ENCODE results near the gene TTLL8. TPM values are rescaled to one million over a fixed set of nuclear protein-coding genes. Genes with fewer than 3 reads are reported as not detected.

TTLL8 gene
- total and polyA plus RNA-seq, 4 experiments from 2014 or later, result not detected

GRCh38 chr22:50074551-50075530 lies 16.7 kb upstream of the TTLL8 start:
- Mint-ChIP-seq H3K36me3 (no peaks in the 10 kb centered on the region), H3K27me3 (peaks cover 3% of the 10 kb centered on the region in 2 donors), H3K27ac (no peak overlapping the region), H3K4me3 (no peak overlapping the region), H3K4me1 (no peaks in the 10 kb centered on the region), H3K9me3 (no peaks in the 10 kb centered on the region)
- no peaks in the 10 kb centered on the region for H3K27me3 ChIP-seq (ENCODE audit: insufficient read depth, low read length)
- DNase-seq, result no peak
- ChIA-PET POLR2A (ENCODE audit: partially characterized antibody) (no interaction called here), CTCF (ENCODE audit: partially characterized antibody) (interaction anchor here (1.1 kb wide), 1 partner anchor 9 kb away, joined by 3 read pairs; no protein-coding TSS in a partner anchor)
- H3K36me3 ChIP-seq (ENCODE audit: insufficient read depth, low read length), result no peaks in the 10 kb centered on the region
- no peaks in the 10 kb centered on the region for H3K9me3 ChIP-seq (ENCODE audit: control insufficient read depth in 1 of 2, low read length in 2 of 2)
- no peak overlapping the region for H3K4me3 ChIP-seq (ENCODE audit: low read length in 2 of 2)
- H3K4me1 ChIP-seq (ENCODE audit: insufficient read depth, low read length), result no peaks in the 10 kb centered on the region
- H3K27ac ChIP-seq (ENCODE audit: low read depth, low read length), result no peak overlapping the region
- intact Hi-C loops (cut with micrococcal nuclease), result no loop called here

GRCh38 chr22:50074056-50074455 lies 16.0 kb upstream of the TTLL8 start:
- no peak for DNase-seq
- Histone ChIP-seq H3K4me1 (ENCODE audit: insufficient read depth, low read length) (no peaks in the 10 kb centered on the region), H3K27me3 (ENCODE audit: insufficient read depth, low read length) (no peaks in the 10 kb centered on the region), H3K4me3 (ENCODE audit: low read length in 2 of 2) (no peak overlapping the region), H3K36me3 (ENCODE audit: insufficient read depth, low read length) (no peaks in the 10 kb centered on the region), H3K27ac (ENCODE audit: low read depth, low read length) (no peak overlapping the region), H3K9me3 (ENCODE audit: control insufficient read depth in 1 of 2, low read length in 2 of 2) (no peaks in the 10 kb centered on the region)
- intact Hi-C loops (cut with micrococcal nuclease), result no loop called here
- Mint-ChIP-seq H3K27ac (no peak overlapping the region), H3K9me3 (no peaks in the 10 kb centered on the region), H3K4me3 (no peak overlapping the region), H3K27me3 (peaks cover 3% of the 10 kb centered on the region in 2 donors), H3K4me1 (no peaks in the 10 kb centered on the region), H3K36me3 (no peaks in the 10 kb centered on the region)
- ChIA-PET CTCF (ENCODE audit: partially characterized antibody) (no interaction called here), POLR2A (ENCODE audit: partially characterized antibody) (no interaction called here)

- no peaks in the 10 kb centered on the region for H3K27me3 ChIP-seq (ENCODE audit: insufficient read depth, low read length)
- H3K36me3 ChIP-seq (ENCODE audit: insufficient read depth, low read length), result no peaks in the 10 kb centered on the region
- H3K9me3 ChIP-seq (ENCODE audit: control insufficient read depth in 1 of 2, low read length in 2 of 2), result no peaks in the 10 kb centered on the region
- H3K4me1 ChIP-seq (ENCODE audit: insufficient read depth, low read length), result no peaks in the 10 kb centered on the region
- DNase-seq, result no peak
- Mint-ChIP-seq H3K4me3 (no peak overlapping the region), H3K36me3 (no peaks in the 10 kb centered on the region), H3K9me3 (no peaks in the 10 kb centered on the region), H3K27ac (no peak overlapping the region), H3K27me3 (peaks cover 0 to 3% of the 10 kb centered on the region in 2 donors), H3K4me1 (no peaks in the 10 kb centered on the region)
- intact Hi-C loops (cut with micrococcal nuclease), result no loop called here
- H3K27ac ChIP-seq (ENCODE audit: low read depth, low read length), result no peak overlapping the region
- no peak overlapping the region for H3K4me3 ChIP-seq (ENCODE audit: low read length in 2 of 2)
- ChIA-PET POLR2A (ENCODE audit: partially characterized antibody) (no interaction called here), CTCF (ENCODE audit: partially characterized antibody) (interaction anchor here (1.4 kb wide), 1 partner anchor 43 kb away, joined by 3 read pairs; no protein-coding TSS in a partner anchor)
Measured at GRCh38 chr22:50072714-50073538, 14.8 kb upstream of the TTLL8 start.

- no peaks in the 10 kb centered on the region for H3K4me1 ChIP-seq (ENCODE audit: insufficient read depth, low read length)
- CTCF ChIA-PET (ENCODE audit: partially characterized antibody), result interaction anchor here (1.4 kb wide), 1 partner anchor 42 kb away, joined by 3 read pairs; no protein-coding TSS in a partner anchor
- Mint-ChIP-seq H3K27me3 (peaks cover 0 to 3% of the 10 kb centered on the region in 2 donors), H3K4me3 (no peak overlapping the region), H3K9me3 (no peaks in the 10 kb centered on the region), H3K36me3 (no peaks in the 10 kb centered on the region), H3K4me1 (no peaks in the 10 kb centered on the region), H3K27ac (no peak overlapping the region)
- H3K27ac ChIP-seq (ENCODE audit: low read depth, low read length), result no peak overlapping the region
- no peaks in the 10 kb centered on the region for H3K27me3 ChIP-seq (ENCODE audit: insufficient read depth, low read length)
- no peak for DNase-seq
- intact Hi-C loops (cut with micrococcal nuclease), result no loop called here
- no peaks in the 10 kb centered on the region for H3K36me3 ChIP-seq (ENCODE audit: insufficient read depth, low read length)
- no peak overlapping the region for H3K4me3 ChIP-seq (ENCODE audit: low read length in 2 of 2)
- no peaks in the 10 kb centered on the region for H3K9me3 ChIP-seq (ENCODE audit: control insufficient read depth in 1 of 2, low read length in 2 of 2)
- POLR2A ChIA-PET (ENCODE audit: partially characterized antibody), result no interaction called here
Measured at GRCh38 chr22:50072167-50072555, 14.1 kb upstream of the TTLL8 start.

- Histone ChIP-seq H3K9me3 (ENCODE audit: control insufficient read depth in 1 of 2, low read length in 2 of 2) (no peaks in the 10 kb centered on the region), H3K27ac (ENCODE audit: low read depth, low read length) (no peak overlapping the region), H3K4me1 (ENCODE audit: insufficient read depth, low read length) (no peaks in the 10 kb centered on the region), H3K4me3 (ENCODE audit: low read length in 2 of 2) (no peak overlapping the region), H3K27me3 (ENCODE audit: insufficient read depth, low read length) (no peaks in the 10 kb centered on the region), H3K36me3 (ENCODE audit: insufficient read depth, low read length) (no peaks in the 10 kb centered on the region)
- no peak overlapping the region for H3K27ac Mint-ChIP-seq
- H3K9me3 Mint-ChIP-seq, result no peaks in the 10 kb centered on the region
- H3K4me1 Mint-ChIP-seq, result no peaks in the 10 kb centered on the region
- no peak overlapping the region for H3K4me3 Mint-ChIP-seq
- peaks cover 0 to 2% of the 10 kb centered on the region in 2 donors for H3K27me3 Mint-ChIP-seq
- ChIA-PET POLR2A (ENCODE audit: partially characterized antibody) (no interaction called here), CTCF (ENCODE audit: partially characterized antibody) (interaction anchor here (1.4 kb wide), 1 partner anchor 41 kb away, joined by 3 read pairs; no protein-coding TSS in a partner anchor)
- intact Hi-C loops (cut with micrococcal nuclease), result no loop called here
- no peaks in the 10 kb centered on the region for H3K36me3 Mint-ChIP-seq
- no peak for DNase-seq
Measured at GRCh38 chr22:50071432-50072166, 13.5 kb upstream of the TTLL8 start.

- Histone ChIP-seq H3K27me3 (ENCODE audit: insufficient read depth, low read length) (no peaks in the 10 kb centered on the region), H3K9me3 (ENCODE audit: control insufficient read depth in 1 of 2, low read length in 2 of 2) (no peaks in the 10 kb centered on the region), H3K27ac (ENCODE audit: low read depth, low read length) (no peak overlapping the region), H3K36me3 (ENCODE audit: insufficient read depth, low read length) (no peaks in the 10 kb centered on the region), H3K4me3 (ENCODE audit: low read length in 2 of 2) (no peak overlapping the region), H3K4me1 (ENCODE audit: insufficient read depth, low read length) (no peaks in the 10 kb centered on the region)
- ChIA-PET CTCF (ENCODE audit: partially characterized antibody) (no interaction called here), POLR2A (ENCODE audit: partially characterized antibody) (no interaction called here)
- Mint-ChIP-seq H3K27ac (peak overlapping the region in 1 of 7 donors; percentile 42), H3K36me3 (no peaks in the 10 kb centered on the region), H3K4me1 (no peaks in the 10 kb centered on the region), H3K9me3 (no peaks in the 10 kb centered on the region), H3K27me3 (no peaks in the 10 kb centered on the region), H3K4me3 (no peak overlapping the region)
- DNase-seq, result no peak
- intact Hi-C loops (cut with micrococcal nuclease), result no loop called here
Measured at GRCh38 chr22:50070366-50070765, 12.3 kb upstream of the TTLL8 start.

- no peak for DNase-seq
- CTCF ChIA-PET (ENCODE audit: partially characterized antibody), result no interaction called here
- Mint-ChIP-seq H3K9me3 (peaks cover 0 to 2% (median 0%) of the 10 kb centered on the region in 8 donors), H3K4me1 (no peaks in the 10 kb centered on the region), H3K27ac (no peak overlapping the region), H3K27me3 (peaks cover 0 to 2% of the 10 kb centered on the region in 2 donors), H3K36me3 (no peaks in the 10 kb centered on the region), H3K4me3 (no peak overlapping the region)
- POLR2A ChIA-PET (ENCODE audit: partially characterized antibody), result no interaction called here
- no peak overlapping the region for H3K4me3 ChIP-seq (ENCODE audit: low read length in 2 of 2)
- intact Hi-C loops (cut with micrococcal nuclease), result no loop called here
- H3K36me3 ChIP-seq (ENCODE audit: insufficient read depth, low read length), result no peaks in the 10 kb centered on the region
- H3K4me1 ChIP-seq (ENCODE audit: insufficient read depth, low read length), result no peaks in the 10 kb centered on the region
- no peaks in the 10 kb centered on the region for H3K27me3 ChIP-seq (ENCODE audit: insufficient read depth, low read length)
- H3K9me3 ChIP-seq (ENCODE audit: control insufficient read depth in 1 of 2, low read length in 2 of 2), result no peaks in the 10 kb centered on the region
- no peak overlapping the region for H3K27ac ChIP-seq (ENCODE audit: low read depth, low read length)
Measured at GRCh38 chr22:50068096-50068495, 10.0 kb upstream of the TTLL8 start.

Data from CD4-positive, alpha-beta memory T cell (primary cell).